Breast epithelium (tissue), 3 donors: ENCODE results near the gene CADM2.

Experiments
- CTCF ChIP-seq, 3 donors: fragments of 450-650 bp; IDR thresholded peaks; one replicate each; pipeline ENCODE4 v1.5.1; 2016 to 2017; ENCODE audit warnings: antibody characterized with exemption in 3 of 3, mild to moderate bottlenecking in 3 of 3, moderate library complexity in 3 of 3
- POLR2A ChIP-seq: fragments of 450-650 bp; IDR thresholded peaks from one replicate; pipeline ENCODE4 v1.6.1; 2016; ENCODE audit warnings: antibody characterized with exemption, mild to moderate bottlenecking, moderate library complexity
- POLR2AphosphoS5 ChIP-seq, 3 donors: sonication (generic); formaldehyde crosslinking; IDR thresholded peaks; one replicate each; pipeline ENCODE4 v1.6.1; 2017; ENCODE audit warnings: antibody characterized with exemption in 3 of 3

GRCh38 chr3:85706130-85706529, 747.3 kb downstream of the CADM2 start:
- TF ChIP-seq CTCF (IDR thresholded peaks at IDR 0.05) (no peak), POLR2A (no peak), POLR2AphosphoS5 (IDR thresholded peaks at IDR 0.05) (no peak)
